HG02571 (cell line): ENCODE measurements around the gene UBE3B.

ENCODE experiments used
- ATAC-seq: cut with Tn5 transposase; IDR thresholded peaks from one replicate; pipeline ENCODE4 v1.9.1; 2021; ENCODE audit warnings: mild to moderate bottlenecking, moderate library complexity; ENCODE audit not compliant: unreplicated experiment

Gene UBE3B

GRCh38 chr12:109567967-109568366, 90.5 kb downstream of the UBE3B start:
- no peak for ATAC-seq

GRCh38 chr12:109568486-109568885, 91.1 kb downstream of the UBE3B start:
- no peak for ATAC-seq

- ATAC-seq: no peak
These were observed 94.5 kb downstream of the UBE3B start for GRCh38 chr12:109571773-109572505.

GRCh38 chr12:109572506-109572845, 95.0 kb downstream of the UBE3B start:
- no peak for ATAC-seq

- ATAC-seq: peak; percentile 91
These were observed 95.8 kb downstream of the UBE3B start, which contains the start of the genes MMAB and MVK for GRCh38 chr12:109573029-109573913. Gene MMAB, minus strand, starts transcription at chr12:109573504. Its CDS starts 24 bp downstream, at chr12:109573480. Gene MVK, plus strand, starts transcription at chr12:109573794. Its CDS starts 1,029 bp downstream, at chr12:109574823.

GRCh38 chr12:109573914-109574244, 96.4 kb downstream of the UBE3B start:
- no peak for ATAC-seq

- no peak for ATAC-seq
These were observed 98.2 kb downstream of the UBE3B start for GRCh38 chr12:109575683-109576082.

- no peak for ATAC-seq
These were observed 99.9 kb downstream of the UBE3B start for GRCh38 chr12:109577311-109577710.

- no peak for ATAC-seq
These were observed 101.0 kb downstream of the UBE3B start for GRCh38 chr12:109578330-109578927.

- no peak for ATAC-seq
These were observed 102.2 kb downstream of the UBE3B start for GRCh38 chr12:109579639-109580038.

- ATAC-seq: no peak
These were observed 102.8 kb downstream of the UBE3B start for GRCh38 chr12:109580272-109580671.

GRCh38 chr12:109580684-109581333, 103.4 kb downstream of the UBE3B start:
- no peak for ATAC-seq

GRCh38 chr12:109581334-109581691, 103.9 kb downstream of the UBE3B start:
- no peak for ATAC-seq

GRCh38 chr12:109581856-109582255, 104.4 kb downstream of the UBE3B start:
- ATAC-seq: no peak

GRCh38 chr12:109582636-109583035, 105.2 kb downstream of the UBE3B start:
- ATAC-seq: no peak

- no peak for ATAC-seq
These were observed 106.3 kb downstream of the UBE3B start for GRCh38 chr12:109583733-109584132.
